SU-DHL-6 (cell line): Measurements from ENCODE around the gene LRP11.

Experiments used
- EZH2phosphoT487 ChIP-seq: fragments of 200-600 bp; sonication (generic), shearing (Covaris generic); conservative IDR thresholded peaks from 2 replicates; pipeline ENCODE4 v1.6.1; 2018; ENCODE audit warnings: mild to moderate bottlenecking, antibody characterized with exemption, low read length, moderate library complexity, mixed read lengths
- TF ChIP-seq, protein P1 (sequence below): fragments of 200-600 bp; sonication (generic); IDR thresholded peaks from one replicate; pipeline ENCODE4 v1.5.1; 2017; ENCODE audit warnings: antibody characterized with exemption, mild to moderate bottlenecking, low read length, moderate library complexity; ENCODE audit not compliant: insufficient read depth, poor library complexity, severe bottlenecking

DNA sequence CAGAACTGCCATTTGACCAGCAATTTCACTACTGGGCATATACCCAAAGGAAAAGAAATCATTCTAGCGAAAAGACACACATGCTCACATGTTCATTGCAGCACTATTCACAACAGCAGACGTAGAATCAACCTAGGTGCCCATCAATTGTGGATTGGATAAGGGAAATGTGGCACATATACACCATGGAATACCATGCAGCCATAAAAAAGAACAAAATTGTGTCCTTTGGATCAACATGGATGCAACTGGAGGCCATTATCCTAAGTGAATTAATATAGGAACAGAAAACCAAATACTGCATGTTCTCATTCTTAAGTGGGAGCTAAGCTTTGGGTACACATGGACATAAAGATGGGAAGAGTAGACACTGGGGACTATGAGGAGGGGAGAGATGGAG lies 17.7 kb upstream of the LRP11 start:
- TF ChIP-seq, protein P1, sequence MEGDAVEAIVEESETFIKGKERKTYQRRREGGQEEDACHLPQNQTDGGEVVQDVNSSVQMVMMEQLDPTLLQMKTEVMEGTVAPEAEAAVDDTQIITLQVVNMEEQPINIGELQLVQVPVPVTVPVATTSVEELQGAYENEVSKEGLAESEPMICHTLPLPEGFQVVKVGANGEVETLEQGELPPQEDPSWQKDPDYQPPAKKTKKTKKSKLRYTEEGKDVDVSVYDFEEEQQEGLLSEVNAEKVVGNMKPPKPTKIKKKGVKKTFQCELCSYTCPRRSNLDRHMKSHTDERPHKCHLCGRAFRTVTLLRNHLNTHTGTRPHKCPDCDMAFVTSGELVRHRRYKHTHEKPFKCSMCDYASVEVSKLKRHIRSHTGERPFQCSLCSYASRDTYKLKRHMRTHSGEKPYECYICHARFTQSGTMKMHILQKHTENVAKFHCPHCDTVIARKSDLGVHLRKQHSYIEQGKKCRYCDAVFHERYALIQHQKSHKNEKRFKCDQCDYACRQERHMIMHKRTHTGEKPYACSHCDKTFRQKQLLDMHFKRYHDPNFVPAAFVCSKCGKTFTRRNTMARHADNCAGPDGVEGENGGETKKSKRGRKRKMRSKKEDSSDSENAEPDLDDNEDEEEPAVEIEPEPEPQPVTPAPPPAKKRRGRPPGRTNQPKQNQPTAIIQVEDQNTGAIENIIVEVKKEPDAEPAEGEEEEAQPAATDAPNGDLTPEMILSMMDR: no peak
- no peak for TF ChIP-seq EZH2phosphoT487
